NCI-H345 (cell line): ENCODE data around the gene ADTRP.

Experiments used
- DNase-seq: peaks from one replicate; lab custom pipeline; 2025; lab: John Stamatoyannopoulos, UW

The ADTRP gene

DNA sequence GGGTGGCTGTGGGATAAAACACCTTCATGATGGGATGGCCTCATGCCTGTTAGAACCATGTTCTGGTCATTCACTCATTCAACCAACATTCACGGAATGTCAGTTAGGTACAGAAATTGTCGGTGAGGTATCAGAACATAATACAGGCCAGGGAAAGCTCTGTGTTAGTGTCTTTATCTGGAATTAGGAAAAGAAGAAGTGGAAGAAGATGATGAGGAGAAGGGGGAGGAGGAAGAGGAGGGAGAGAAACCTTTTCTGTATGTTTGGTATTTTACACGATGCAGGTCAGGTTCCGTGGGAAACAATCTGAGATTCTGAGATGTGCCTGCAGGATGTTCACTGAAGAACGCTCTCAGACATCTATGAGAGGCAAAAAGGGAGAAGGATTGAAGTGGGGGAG is 5.6 kb downstream of the ADTRP start:
- no peak for DNase-seq

DNA sequence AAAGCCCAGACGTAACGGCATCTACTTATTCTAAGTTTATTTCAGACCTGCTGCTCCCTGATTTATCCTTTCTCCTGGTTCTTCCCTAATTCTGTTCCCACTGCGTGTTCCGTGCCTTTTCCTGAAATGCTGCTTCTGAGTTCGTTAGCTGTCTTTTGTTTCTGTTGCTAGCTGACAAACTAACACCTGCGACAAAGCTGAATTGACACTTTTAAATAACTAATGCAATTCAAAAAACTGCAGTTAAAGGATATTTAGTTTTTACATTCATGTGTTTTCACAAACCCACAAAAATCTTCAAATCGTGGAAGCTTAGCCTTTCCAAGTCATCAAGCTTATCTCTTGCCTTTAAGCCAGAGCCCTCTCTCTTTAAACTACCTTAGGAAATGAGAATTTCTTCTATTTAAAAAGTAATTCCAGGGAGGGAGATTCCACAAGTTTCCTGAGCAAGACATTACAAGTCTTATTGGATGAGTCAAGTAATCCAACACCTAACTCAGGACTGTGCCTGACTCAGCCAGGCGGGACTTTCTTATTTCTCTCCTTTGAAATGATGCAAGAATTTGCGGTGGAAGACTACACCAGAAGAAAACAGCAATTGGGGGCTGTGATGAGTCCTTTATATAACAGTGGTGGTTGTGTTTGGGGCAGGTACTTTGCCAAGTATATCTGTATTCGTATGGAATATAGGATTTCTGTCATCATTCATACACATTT is 6.3 kb downstream of the ADTRP start:
- no peak for DNase-seq

DNA sequence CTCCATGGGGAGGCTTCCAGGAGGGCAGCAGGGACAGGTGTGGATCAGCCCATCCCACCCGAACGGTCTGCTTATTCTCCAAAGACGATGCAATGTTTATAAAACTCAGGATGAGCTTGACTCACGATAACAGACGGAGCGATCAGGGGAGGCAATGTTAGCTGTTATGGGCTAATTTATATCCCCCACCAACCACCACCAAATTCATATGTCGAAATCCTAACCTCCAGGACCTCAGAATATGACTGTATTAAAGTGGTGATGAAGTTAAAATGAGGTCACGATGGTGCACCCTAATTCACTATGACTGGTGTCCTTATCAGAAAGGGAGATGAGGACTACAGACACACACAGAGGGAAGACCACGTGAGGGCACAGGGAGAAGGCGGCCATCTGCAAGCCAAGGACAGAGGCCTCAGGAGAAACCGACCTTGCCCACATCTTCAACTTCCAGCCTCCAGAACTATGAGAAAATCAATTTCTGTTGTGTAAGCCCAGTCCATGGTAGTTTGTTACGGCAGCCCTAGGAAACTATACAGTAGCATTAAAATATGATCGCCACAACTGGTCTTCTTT is 7.0 kb downstream of the ADTRP start:
- peak; percentile 3 for DNase-seq

DNA sequence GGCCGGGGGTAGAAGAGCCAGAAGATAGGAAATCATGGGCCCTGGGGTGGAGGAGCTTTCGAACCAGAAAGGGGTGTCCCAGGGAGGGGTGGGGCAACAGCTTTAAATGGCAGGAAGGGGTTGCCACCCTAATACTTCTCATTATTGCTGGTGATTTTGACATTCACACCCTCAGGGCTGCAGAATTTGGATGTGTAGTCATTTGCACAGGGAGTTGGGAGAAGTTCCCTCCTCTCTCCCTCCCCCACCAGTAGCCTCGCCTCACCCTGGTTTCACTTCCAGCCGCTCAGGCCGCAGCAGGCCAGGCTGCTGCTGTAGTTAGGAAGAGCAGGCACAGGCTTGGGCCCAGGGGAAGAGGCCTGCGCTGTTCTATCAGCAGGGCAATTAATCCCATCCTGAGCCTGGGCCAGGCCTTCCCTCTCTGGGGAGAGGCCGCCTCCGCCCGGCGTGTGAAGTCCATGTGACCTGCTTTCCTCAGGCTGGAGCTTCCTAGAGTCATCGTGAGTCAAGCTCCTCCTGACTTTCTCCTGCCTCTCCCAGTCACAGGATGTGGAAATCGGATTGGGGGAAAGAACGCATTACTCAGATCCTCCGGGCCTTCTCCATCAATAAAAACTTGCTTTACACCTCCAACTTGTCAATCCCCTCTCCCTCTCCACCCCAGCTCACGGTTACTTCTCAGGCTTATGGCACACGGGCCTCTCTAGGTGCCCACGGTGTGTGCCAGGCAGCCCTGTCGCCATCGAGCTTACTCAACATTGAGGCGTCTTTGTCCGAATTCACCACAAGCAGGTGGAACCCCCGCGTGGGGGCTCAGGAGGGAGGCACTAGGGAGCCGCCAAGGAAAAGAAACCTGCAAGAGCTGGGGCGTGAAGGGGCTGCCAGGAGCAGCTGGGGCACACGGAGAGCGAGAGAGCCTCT is 7.8 kb downstream of the ADTRP start:
- no peak for DNase-seq

DNA sequence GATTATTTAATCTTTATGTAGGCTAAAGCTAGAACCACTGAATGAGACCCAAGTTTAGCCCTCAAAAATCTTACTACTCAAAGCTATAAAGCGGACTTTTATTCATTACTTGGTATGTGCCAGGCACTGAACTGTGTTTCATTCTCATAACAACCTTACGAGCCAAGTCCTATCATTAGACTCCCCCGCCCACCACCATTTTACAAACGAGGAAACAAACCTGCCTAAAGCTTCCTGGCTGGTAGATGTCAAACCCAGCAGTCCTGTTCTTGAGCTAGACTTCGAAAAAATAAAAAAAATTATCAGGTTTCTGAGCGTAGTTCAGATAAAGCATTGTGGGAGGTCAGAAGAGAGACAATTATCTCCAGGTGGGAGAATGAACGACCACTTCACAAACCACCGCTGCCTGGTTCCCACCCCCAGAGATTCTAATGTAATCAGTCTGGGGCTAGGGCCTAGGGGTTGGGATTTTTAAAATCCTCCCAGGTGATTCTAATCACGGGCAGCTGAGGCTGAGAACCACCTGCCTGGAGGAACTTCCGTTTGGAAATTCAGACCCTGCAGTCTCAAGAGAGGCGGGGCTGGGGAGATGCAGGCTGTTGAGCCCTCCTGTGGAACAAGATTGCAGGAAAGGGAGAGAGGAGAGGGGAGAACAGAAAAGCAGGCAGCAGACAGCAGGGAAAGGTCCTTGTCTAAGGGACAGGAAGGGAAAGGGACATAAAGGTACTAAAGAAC is 8.6 kb downstream of the ADTRP start:
- DNase-seq, result peak; percentile 0

DNA sequence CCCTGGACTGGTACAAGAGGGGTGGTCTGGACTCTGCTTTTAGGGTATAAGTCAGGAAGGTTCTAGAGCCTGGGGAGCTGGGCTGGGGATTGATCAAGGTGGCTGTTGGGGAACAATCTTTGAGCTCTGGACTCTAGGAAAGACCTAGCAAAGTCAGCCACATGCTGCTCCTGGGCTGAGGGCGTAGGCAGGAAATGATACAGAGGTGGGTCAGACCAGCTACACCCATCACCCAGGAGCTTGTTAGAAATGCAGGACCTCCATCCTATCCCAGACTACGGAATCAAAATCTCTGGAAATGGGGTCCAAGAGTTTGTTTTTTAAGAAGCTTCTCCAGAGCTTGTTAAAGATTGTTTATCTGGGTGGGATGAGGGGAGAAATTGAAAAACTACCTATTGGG is 9.4 kb downstream of the ADTRP start:
- DNase-seq, result no peak

DNA sequence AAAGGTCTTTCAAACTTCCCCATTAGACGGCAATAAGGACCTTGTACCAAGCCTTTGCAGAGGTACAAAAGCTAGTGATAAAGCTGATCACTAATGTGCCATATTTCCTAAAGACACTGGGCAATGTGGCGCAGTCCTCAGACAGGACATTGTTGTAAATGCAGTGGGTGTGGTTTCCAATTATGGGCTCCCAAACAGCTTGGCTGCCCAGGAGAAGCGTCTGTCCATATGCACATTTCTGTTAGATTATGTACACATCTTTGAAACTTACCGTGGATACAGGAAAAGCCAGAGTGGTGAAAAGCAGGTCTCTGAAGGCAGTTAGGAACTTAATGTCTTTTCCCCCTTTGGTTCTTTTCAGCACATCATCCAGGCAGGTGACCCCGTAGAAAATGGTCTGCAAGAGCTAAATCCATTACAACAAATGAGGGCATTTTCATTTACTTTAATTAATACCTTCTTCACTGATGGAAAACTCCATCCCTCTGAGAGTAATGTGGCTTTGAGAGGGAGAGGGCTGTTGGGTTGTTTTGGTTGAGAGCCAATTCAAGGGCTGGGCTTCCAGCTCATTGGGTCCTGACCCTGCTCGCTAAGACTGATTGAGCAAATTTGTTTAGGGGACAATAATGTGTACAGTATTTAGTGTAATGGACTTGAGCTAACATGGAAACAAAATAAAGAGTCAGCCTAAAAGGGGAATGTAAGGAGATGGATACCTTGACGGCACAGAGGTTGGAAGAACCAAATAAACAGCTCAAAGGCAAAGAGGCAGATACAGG is 10.4 kb downstream of the ADTRP start:
- no peak for DNase-seq

DNA sequence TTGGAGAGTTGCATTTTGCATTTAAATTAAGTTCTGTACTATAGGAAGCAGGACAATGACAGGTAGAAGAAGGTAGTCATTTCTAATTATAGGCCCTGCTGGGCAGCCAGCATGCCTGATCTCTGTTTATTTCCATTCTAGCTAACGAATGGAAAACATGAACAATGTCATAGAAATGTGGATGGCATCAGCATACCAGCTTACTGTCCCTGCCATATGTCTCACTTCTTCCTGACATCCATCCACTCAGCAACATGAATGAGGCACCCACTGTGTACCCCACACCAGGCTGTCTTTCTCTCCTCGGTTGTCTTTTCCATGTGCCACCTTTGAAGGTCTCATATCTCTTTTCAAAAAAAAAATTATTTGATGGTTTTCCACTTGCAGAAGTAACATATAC is 11.1 kb downstream of the ADTRP start:
- no peak for DNase-seq

DNA sequence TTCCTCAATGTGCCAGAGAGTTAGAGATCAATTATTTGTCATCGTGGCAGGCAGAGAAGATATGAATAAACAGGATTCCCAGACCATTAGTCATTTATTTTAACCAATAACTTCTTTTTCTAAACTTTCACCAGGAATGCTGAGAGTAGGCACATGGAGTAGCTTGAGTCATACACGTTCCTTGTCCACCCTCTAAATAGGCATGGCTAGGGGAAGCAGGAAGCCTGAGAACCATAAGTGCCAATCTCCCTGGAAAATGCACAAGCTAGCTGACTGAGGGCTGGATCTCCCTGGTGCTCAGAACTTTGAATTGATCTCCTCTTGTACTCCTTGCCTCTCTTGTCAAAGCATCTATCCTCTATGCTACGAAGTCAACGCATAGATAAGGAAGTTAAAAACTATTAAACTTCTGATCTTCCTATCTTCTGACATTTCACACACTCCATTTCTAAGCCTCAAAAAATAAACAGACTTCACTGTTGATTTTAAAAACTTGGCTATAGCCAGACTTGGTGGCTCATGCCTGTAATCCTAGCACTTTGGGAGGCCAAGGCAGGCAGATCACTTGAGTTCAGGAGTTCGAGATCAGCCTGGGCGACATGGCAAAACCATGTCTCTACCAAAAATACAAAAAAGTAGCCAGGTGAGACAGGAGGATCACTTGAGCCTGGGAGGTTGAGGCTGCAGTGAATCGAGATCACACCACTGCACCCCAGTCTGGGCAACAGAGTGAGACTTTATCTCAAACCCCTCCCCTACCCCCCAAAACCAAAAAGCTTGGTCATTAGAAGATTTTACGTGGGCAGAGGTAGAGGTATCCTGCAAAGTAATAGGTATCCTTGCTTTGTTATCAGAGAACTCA is 11.8 kb downstream of the ADTRP start:
- DNase-seq, result no peak

DNA sequence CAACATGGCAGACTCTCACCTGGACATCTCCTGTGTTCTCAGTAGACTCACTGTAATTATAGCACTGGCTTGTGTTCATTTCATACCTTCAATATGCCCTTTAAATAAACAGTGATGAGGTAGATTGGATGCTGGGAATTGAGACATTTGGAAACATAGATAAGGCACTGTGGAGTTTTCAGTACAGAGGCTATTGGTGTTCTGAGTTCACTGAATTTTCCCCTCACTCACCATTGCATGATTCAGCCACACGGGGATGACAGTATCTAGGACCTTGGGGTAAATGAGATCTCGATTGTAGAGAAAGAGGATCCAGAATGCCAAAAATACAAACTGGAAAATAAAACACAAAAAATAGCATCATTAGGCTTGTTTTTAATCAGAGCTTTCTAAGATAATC is 12.6 kb downstream of the ADTRP start:
- DNase-seq, result no peak

DNA sequence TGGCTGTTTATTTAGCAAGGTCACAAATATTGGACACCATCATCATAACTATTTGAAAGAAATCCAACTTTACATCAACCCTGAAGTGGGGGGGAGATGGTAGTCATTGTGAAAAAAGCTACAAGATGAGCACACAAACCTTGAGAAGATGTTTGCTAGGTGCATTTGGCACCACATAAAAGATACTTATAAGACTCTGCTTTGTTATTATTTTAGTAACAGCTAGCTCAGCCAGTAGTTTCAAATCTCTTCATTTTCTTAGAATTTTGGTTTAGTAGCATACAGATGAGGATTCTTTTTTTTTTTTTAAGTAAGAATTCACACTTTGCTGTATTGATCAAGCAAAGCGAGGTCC is 14.4 kb downstream of the ADTRP start:
- no peak for DNase-seq

DNA sequence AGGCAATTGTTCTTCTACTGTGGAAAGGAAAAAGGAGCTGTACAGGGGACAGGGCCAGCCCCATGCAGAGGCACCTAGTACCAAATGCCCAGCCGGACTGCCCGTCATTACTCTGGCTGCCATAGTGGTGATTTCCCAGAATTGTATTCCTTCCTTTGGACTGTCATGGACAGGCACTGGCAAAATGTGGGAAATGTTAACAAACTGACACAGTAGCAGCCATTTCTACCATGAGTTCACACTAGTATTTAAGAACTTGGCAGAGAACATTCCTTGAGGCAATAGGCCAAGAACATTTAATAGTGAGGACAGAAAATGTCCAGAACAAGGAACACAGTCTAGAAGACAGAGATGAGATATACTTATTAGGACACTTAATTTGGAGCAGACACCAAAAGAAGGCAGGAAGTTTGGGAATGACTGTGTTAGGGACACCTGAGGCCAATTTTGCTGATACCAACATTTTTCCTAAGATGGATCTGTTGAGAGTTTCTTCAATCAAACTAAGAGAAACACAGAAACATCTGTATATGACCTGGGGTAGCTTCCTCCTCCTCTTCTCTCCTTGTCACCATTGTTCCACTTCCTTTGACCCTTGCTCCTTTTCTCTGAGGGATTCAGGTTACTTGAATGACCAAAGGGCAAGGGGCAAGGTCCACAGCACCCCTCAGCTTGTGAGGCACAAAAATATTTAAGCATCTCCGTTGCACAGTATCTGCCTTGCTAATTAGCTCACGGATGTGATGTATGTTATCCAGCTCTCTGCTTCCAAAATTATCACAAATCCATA is 14.9 kb downstream of the ADTRP start:
- no peak for DNase-seq

DNA sequence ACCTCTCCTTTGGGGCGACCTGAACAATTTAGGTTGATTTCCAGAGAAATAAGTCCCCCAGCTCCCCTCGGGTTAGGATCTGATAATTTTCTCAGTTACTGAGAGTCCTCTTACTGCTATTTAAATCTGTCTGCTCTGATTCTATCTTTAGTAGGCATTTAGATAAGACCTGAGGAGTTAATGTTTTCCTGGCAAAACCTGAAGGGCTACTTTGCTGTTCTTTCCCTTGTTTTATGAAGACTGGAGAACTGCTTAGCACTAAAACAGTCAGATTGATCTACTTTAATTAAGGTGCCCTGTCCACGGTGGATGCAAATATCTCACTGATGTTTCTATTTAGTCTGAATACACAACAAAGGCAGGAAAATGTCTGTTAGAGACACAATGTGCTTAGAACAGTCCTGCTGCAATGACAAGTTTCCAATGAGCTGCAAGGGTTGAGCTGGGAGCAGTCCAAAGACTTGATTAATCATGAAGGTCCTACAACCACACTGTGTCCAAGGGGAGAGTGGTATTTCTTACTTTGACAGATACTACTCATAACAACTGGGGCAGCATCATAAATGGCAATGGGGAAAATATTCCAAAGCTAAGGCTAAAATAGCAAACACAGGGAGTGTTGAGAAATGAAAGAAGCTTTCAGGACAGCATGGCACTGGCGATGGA is 15.7 kb downstream of the ADTRP start:
- no peak for DNase-seq

DNA sequence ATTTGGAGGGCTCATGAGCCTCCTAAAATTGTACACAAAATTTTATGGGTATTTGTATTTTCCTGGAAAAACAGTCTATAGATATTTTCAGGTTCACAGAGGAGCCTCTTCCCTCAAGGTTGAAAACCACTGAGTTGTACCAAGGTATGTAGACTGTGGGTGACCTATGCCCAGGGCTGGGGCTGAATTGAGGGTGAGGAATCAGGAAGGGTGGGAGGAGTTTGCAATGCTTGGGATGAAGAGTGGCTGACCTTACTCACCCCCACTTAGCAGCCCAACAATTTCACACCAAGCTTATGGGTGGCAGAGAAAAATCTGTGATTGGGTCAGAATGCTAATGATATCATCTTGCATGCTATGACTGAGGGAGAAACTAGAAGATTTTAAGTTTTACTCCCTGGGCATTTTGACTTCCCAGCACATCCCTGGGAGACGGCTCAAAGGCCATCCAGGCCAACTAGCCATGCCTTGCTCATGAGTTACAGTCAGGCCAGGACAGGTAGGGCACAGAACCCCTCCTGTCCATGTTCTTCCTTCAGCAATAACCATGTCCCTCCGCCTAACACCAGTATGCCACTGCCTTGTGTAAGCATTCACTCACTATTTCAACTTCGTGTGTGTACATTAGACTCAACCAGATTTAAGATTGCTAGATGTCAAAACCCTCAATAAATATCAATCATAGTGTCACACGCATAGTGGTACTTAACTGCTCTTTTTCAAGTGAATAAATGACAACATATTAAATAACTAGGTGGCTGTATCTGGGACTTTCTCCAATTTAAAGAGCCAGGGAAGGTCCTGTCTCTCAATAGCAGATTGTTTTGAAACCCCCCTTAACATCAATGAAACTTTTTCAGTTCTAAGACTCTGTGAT is 16.6 kb downstream of the ADTRP start:
- DNase-seq, result no peak

DNA sequence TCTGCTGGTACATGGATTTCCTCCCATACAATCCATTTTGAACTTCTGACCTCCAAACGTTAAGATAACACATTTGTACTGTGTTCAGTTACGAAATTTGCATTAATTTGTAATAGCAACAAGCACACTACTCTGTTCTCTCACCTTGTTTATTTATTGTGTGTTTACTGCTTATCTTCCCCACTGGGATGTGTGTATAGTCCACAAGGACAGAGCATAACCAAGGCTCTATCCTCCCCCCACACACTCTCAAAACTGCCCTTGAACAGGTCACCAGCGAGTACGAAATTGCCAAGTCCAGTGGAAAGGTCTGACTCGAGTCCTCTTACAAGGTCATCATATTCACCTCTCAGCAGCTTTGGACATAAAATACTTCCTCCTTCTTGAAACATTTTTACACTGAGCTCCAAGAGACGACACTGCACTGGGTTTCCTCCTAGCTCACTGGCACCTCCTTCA is 18.6 kb downstream of the ADTRP start:
- DNase-seq, result no peak

DNA sequence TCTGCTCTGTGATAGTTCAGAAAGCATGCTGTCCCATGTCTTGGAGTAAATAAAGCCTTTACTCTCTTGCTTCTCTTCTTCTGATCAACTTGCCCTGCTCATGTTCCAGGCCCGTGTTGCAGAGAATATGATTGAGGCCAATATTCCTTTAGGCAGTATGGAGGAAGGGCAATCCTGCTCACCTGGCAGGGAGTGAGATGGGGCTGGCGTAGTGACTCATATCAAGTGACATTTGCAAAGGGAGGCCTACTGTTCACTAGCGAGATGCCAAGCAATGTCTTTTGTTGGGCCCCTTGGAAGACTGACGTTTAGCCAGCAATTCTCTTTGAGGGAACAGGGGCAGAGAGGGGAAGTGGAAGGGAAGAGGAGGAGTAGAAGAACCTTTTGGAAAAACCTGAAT is 19.7 kb downstream of the ADTRP start:
- no peak for DNase-seq

DNA sequence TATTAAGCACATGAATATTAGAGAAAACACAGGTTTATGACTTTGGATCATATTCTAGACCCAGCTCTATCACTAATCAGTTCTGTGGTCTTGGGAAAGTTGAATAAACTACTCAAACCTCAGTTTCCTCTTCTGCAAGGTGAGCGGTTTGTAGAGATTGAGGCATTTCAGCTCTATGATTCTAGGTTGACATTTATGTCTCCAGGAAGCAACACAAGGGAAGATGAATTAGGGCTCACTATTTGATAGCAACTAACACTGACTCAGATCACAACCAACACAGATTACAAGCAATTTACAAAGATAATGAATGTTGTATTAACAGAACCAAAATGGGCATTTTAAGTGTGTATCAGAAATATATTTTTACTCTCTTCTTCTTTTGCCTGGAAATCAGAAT is 21.9 kb downstream of the ADTRP start:
- no peak for DNase-seq

DNA sequence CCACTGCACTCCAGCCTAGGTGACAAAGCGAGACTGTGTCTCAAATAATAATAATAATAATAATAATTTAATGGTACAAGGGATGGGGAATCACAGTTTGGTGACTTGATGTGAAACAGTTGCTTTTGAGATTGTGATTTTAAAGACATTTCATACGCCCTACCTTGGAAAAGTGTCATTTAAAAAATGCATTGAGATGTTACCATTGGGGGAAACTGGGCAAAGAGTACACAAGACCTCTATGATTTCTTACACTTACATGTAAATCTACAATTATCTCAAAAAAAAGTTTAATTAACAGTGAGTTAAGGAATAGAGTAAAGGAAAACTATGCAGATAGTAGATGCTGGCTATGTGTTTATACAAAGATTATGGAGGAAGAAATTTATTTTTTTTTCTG is 22.3 kb downstream of the ADTRP start:
- no peak for DNase-seq
